WI38 (cell line): ENCODE results near the gene NOS2.
"Not testable (repeated sequence)": the region's sequence is repeated elsewhere in the genome, so short reads cannot be mapped to it uniquely, and the experiment has no call there.

Source experiments
- H3K4me3 ChIP-seq: 2 replicates; pipeline ENCODE4 v1.5.1; 2011; ENCODE audit warnings: low read depth, mild to moderate bottlenecking, control low read depth, low read length
- CTCF ChIP-seq: IDR thresholded peaks from 2 replicates; pipeline ENCODE4 v1.5.1; 2012; ENCODE audit warnings: low read depth, mild to moderate bottlenecking, control low read depth, low read length

NOS2 gene

GRCh38 chr17:27800522-27800921, at the start of gene NOS2:
Gene NOS2 (minus strand): TSS chr17:27800529. CDS start chr17:27798809, 1,720 bp downstream.
- no peak for TF ChIP-seq CTCF
- H3K4me3 ChIP-seq: no peak within 1 kb of the TSS

DNA sequence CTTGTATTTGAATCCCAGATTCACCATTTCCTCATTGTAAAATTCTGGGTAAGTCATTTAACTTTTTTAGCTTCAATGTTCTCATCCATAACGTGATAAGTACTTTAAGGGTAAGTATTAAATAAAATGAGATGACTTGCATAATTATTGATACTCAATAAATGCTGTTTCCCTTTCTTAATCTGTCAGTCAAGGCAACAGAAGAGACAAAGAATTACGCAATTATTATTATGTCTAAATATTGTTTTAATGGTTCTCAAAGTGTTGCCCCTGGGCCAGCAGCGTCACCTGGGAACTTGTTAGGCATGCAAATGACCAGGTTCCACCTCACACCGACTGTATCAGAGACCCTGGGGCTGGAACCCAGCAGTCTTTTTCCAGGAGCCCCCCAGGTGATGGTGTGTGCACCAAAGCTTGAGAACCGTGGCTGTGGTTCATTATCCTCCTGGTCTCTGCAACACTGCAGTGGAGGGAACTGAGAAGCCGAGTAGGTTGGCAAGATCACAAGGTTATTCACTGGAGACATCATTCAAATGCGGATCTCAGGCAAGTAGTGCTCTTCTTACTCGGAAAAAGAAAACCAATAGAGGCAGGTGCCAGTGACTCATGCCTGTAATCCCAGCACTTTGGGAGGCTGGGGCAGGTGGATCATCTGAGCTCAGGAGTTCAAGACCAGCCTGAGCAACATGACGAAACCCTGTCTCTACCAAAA, 49.3 kb upstream of the NOS2 start:
- TF ChIP-seq CTCF: no peak
- H3K4me3 ChIP-seq: no peak overlapping the region

- no peak for TF ChIP-seq CTCF
- H3K4me3 ChIP-seq: no peak overlapping the region
Measured at GRCh38 chr17:27848931-27849330, 48.6 kb upstream of the NOS2 start.

GRCh38 chr17:27846808-27847307, 46.5 kb upstream of the NOS2 start:
- not testable (repeated sequence) for H3K4me3 ChIP-seq

DNA sequence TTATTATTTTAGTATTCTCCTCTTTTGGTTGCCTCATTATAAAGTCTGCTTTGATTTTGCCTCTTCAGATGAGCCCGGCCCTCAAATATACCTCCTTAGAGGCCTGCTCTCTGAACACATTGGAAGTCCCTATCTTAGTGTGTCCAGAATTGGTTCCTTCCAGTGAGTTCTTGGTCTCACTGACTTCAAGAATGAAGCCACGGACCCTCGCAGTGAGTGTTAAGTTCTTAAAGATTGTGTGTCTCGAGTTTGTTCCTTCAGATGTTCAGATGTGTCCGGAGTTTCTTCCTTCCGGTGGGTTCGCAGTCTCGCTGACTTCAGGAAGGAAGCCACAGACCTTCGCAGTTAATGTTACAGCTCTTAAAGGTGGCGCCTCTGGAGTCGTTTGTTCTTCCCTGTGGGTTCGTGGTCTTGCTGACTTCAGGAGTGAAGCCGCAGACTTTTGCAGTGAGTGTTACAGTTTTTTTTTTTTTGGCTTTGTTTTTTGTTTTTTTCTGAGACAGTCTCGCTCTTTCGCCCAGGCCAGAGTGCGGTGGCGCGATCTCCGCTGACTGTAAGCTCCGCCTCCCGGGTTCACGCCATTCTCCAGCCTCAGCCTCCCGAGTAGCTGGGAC, 45.8 kb upstream of the NOS2 start:
- TF ChIP-seq CTCF: no peak
- no peak overlapping the region for H3K4me3 ChIP-seq

DNA sequence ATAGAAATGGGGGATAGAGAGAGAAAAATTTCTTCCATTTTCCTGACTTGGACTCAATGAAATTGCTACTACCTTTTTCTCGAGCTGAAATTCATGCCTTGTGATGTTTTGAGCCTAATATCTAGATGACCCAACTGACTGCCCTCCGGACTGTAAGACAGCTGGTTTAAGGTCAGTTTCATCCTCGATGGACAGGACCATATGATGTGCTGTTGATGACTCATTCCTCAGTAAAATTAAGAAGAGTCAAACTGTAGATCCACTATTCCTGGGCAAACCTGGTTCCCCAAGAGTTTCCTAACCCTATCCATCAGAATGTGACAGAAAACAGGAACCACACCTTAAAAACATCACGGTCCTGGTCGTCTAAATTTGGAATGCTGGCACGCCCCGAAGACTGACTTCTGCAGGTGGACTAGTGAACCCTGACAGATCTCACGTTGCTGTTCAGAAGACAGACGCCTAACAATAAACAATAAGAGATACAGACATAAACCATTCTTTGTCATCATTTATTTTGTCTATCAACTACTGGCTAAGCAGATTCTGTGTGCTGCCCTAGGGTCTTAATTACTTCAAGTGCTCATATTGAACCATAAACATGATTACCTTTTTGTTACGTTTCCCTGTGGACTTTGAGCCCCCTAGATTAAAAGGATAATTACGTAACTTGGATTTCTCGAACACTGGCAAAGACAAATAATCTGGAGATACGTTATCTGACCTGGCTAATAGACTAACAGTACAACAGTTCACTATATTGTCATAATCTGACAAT, 45.1 kb upstream of the NOS2 start:
- TF ChIP-seq CTCF: no peak
- H3K4me3 ChIP-seq: no peak overlapping the region

- H3K4me3 ChIP-seq: no peak overlapping the region
- TF ChIP-seq CTCF: no peak
Measured at GRCh38 chr17:27840688-27841087, 40.4 kb upstream of the NOS2 start.

GRCh38 chr17:27840406-27840678, 40.0 kb upstream of the NOS2 start:
- H3K4me3 ChIP-seq: not testable (repeated sequence)

- H3K4me3 ChIP-seq: not testable (repeated sequence)
Measured at GRCh38 chr17:27839571-27840405, 39.5 kb upstream of the NOS2 start.

- not testable (repeated sequence) for H3K4me3 ChIP-seq
Measured at GRCh38 chr17:27838607-27839006, 38.3 kb upstream of the NOS2 start.

- not testable (repeated sequence) for H3K4me3 ChIP-seq
Measured at GRCh38 chr17:27837769-27838168, 37.4 kb upstream of the NOS2 start.
